GM20000 (cell line): ENCODE measurements around the gene STOML3.
"Not testable (repeated sequence)": the region's sequence is repeated elsewhere in the genome, so short reads cannot be mapped to it uniquely, and the experiment has no call there.

Source experiments
- DNase-seq: peaks from one replicate; pipeline ENCODE4 v3.0.0; 2012; ENCODE audit warnings: low spot score
- TF ChIP-seq, protein P1 (sequence below): IDR thresholded peaks from 2 replicates; pipeline ENCODE4 v1.5.1; 2012; ENCODE audit warnings: mild to moderate bottlenecking, control low read depth; ENCODE audit errors: extremely low read depth, missing control alignments

STOML3 gene

DNA sequence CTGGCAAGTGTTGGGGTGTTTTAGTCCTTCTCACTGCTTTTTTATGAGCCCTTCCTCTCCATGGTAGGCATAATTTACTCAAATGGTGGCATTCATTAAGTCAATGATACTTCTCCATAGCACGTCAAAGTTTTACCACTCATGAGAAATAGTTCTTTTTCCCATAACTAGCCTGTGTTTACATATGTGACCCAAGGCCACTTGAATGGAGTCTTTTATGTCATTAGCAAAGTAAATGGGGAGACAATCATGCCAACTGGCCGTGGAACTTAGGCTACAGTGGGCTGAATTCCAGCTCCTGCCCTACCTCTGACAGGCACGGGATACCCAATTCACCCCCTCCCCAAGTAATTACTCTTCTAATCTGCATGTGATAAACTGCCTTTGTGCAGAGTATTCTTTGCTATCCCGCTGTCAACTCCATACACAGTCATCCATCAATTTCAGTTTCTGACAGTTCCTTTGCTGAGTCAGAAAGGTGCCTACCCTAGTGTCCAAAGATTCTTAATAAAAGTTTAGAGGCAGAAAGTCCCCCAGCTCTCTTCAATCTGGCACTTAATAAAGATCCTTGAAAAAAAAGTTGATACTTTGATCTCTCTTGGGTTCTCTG is 30.3 kb upstream of the STOML3 start:
- TF ChIP-seq, protein P1, sequence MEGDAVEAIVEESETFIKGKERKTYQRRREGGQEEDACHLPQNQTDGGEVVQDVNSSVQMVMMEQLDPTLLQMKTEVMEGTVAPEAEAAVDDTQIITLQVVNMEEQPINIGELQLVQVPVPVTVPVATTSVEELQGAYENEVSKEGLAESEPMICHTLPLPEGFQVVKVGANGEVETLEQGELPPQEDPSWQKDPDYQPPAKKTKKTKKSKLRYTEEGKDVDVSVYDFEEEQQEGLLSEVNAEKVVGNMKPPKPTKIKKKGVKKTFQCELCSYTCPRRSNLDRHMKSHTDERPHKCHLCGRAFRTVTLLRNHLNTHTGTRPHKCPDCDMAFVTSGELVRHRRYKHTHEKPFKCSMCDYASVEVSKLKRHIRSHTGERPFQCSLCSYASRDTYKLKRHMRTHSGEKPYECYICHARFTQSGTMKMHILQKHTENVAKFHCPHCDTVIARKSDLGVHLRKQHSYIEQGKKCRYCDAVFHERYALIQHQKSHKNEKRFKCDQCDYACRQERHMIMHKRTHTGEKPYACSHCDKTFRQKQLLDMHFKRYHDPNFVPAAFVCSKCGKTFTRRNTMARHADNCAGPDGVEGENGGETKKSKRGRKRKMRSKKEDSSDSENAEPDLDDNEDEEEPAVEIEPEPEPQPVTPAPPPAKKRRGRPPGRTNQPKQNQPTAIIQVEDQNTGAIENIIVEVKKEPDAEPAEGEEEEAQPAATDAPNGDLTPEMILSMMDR, result no peak
- no peak for DNase-seq

DNA sequence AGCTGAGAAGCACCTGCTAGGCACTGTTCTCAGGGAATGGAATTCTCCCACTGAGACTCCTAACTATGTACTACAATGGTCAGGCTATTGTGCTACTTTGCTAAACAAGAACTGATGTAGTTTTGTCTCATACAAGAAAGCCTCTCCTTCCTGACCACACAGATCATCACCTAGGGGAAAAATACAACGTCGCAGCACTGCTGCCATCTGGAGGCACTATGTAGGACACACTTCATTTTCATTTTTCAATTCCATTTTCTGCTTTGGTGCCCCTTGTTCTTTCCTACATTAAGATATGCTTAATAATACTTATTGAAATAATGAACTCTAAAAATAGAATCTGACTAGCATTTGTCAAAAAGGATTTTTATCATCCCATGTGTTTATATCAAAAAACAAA is 26.2 kb upstream of the STOML3 start:
- peak; percentile 37 for DNase-seq
- TF ChIP-seq, protein P1, result peak; percentile 43

DNA sequence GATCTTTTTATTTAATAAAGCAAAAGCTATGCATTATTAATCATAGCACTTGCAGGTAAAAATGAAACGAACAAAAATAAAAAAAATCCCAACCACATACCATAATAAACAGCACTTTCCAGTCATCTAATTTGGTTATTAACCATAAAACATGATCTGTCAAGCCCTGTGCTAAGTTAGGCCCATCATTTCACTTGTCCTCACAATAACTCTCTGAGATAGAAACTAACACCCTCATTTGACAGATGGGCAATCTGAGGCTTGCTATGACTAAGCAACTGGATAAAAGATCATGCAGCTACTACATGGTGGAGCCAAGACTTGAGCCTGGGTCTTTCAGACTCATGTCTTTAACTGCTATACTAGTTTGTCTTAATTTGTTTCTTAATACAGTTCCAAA is 25.5 kb upstream of the STOML3 start:
- TF ChIP-seq, protein P1, result no peak
- DNase-seq, result peak; percentile 9

DNA sequence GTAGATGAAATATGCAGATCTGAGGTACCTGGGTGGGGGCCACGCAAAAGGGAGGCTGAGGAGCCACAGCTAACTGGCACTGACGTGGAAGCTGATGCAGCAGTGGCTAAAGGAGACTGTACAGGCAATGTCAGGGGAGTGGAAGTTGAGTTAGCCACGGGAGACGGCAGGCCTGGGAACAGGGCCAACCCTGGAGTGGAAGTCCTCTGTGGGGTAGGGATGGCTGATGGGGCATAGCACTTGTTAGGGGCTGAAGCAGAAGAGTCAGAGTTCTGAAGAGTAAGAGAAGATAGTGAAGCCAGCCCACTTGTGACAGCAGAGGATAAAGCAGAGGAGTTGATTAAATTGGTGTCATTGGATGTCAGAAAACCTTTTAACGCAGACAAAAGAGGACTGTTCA is 22.8 kb upstream of the STOML3 start:
- no peak for DNase-seq
- TF ChIP-seq, protein P1, result no peak

DNA sequence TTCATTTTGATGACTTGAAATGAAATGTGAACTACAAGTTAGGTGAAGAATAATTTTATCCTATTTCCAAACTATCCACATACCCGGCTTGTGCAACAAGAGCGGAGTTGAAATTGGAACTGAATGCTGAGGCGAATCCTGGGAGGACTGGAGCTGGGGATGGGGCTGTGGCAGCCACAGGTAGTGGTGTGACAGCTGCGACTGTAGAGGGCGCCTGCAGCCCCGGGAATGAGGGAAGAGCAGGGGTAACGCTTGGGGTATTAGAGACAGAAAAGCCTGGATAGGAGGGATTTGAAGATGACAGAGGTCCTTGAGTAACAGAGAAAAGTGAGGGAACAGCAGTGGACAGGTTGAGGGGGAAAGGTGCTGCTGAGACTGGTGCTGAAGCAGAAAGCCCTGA is 22.0 kb upstream of the STOML3 start:
- TF ChIP-seq, protein P1, result no peak
- no peak for DNase-seq

DNA sequence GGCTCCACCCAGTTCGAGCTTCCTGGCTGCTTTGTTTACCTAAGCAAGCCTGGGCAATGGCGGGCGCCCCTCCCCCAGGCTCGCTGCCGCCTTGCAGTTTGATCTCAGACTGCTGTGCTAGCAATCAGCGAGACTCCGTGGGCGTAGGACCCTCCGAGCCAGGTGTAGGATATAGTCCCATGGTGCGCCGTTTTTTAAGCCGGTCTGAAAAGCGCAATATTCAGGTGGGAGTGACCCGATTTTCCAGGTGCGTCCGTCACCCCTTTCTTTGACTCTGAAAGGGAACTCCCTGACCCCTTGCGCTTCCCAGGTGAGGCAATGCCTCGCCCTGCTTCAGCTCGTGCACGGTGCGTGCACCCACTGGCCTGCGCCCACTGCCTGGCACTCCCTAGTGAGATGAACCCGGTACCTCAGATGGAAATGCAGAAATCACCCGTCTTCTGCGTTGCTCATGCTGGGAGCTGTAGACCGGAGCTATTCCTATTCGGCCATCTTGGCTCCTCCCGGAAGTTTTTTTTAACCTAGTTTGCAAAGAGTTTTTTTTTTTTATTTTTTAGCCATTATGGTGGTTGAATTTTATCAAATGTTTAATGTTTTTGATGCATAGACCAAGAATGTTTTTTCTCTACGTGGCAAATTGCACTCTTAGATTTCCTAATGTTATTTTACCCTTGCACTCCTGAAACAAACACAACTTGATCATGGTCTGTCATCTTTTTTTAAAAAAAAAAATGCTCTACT is 15.9 kb upstream of the STOML3 start:
- not testable (repeated sequence) for DNase-seq

DNA sequence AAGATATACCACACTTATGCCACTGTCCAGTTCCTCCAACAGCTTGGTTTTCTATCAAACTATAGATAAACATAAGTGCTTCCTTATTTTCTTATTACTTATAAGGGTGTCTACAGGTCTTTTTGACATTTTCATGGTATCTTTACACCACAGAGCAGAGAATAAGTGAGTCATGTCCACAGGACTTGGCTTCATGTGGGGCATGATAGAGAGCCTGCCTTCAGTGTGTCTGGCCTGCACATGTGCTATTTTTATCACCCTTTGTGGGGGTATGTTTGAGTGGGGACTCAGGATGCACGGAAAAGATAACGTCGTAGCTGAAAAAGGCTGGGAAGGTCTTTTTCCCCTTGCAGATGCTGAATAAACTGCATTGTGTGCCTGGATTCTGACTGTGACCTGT is 8.1 kb upstream of the STOML3 start:
- DNase-seq, result no peak
- TF ChIP-seq, protein P1, result no peak

DNA sequence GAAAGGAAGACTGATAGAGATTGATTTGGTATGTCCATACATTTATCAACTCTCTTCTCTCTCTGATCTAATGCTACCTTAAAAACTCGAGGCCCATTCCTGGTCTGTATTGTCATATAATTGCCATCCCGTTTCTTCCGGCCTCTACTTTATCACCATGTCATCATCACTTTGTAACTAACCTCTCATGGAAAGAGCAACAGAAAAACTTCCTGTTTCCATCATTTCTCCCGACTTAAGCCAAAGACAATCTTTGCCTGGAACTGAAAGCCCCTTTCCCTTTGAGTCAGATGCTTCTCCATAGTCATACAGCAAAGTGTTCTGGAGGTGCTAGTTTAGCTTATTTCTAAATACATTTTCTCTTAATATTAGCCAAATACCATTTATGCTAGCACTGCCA is 2.8 kb upstream of the STOML3 start:
- no peak for DNase-seq
- TF ChIP-seq, protein P1, result no peak
